NB4 (cell line): ENCODE data around the gene KRTAP5-2.
"Not testable (repeated sequence)": the region's sequence is repeated elsewhere in the genome, so short reads cannot be mapped to it uniquely, and the experiment has no call there.

Experiments used
- DNase-seq: peaks from one replicate; pipeline ENCODE4 v3.0.0; 2010; ENCODE audit warnings: low read depth
- H3K4me3 ChIP-seq: one replicate; pipeline ENCODE4 v1.5.1; 2011; ENCODE audit warnings: mild to moderate bottlenecking, low read depth, low read length, moderate library complexity
- CTCF ChIP-seq: IDR thresholded peaks from one replicate; pipeline ENCODE4 v1.5.1; 2012; ENCODE audit warnings: low read depth, low read length
- MAX ChIP-seq: IDR thresholded peaks from 2 replicates; pipeline ENCODE4 v1.6.1; 2011; ENCODE audit warnings: low read depth, low read length
- MYC ChIP-seq: IDR thresholded peaks from 2 replicates; pipeline ENCODE4 v1.6.1; 2011; ENCODE audit warnings: low read depth, low read length
- POLR2A ChIP-seq: IDR thresholded peaks from 2 replicates; pipeline ENCODE4 v1.6.1; 2011; ENCODE audit warnings: mild to moderate bottlenecking; ENCODE audit not compliant: insufficient read length; ENCODE audit errors: extremely low read depth

The KRTAP5-2 gene

GRCh38 chr11:1597994-1598380 is at the start of gene KRTAP5-2:
TSS of gene KRTAP5-2 (minus strand) at chr11:1598294. CDS start at chr11:1598250, 44 bp downstream.
- no peak within 1 kb of the TSS for H3K4me3 ChIP-seq
- TF ChIP-seq MYC = no peak
- no peak for TF ChIP-seq CTCF
- TF ChIP-seq POLR2A = no peak
- TF ChIP-seq MAX = no peak
- DNase-seq = no peak

- not testable (repeated sequence) for H3K4me3 ChIP-seq, DNase-seq
Observed at GRCh38 chr11:1646540-1646939, 48.4 kb upstream of the KRTAP5-2 start.

GRCh38 chr11:1645357-1645821 is 47.3 kb upstream of the KRTAP5-2 start:
- TF ChIP-seq MAX = no peak
- no peak for TF ChIP-seq POLR2A
- TF ChIP-seq MYC = no peak
- TF ChIP-seq CTCF = no peak
- DNase-seq = no peak
- H3K4me3 ChIP-seq = no peak overlapping the region

GRCh38 chr11:1644601-1645356 is 46.7 kb upstream of the KRTAP5-2 start:
- TF ChIP-seq MYC = no peak
- no peak for TF ChIP-seq POLR2A
- no peak for TF ChIP-seq CTCF
- TF ChIP-seq MAX = no peak
- DNase-seq = no peak

GRCh38 chr11:1643146-1643690 is 45.1 kb upstream of the KRTAP5-2 start:
- H3K4me3 ChIP-seq = no peak overlapping the region
- TF ChIP-seq CTCF (no peak), MYC (no peak), MAX (no peak), POLR2A (no peak)
- no peak for DNase-seq

More at GRCh38 chr11:1644601-1645356, 46.7 kb upstream of the KRTAP5-2 start:
- H3K4me3 ChIP-seq = no peak overlapping the region

- no peak overlapping the region for H3K4me3 ChIP-seq
- DNase-seq = no peak
- TF ChIP-seq CTCF (no peak), POLR2A (no peak), MYC (no peak), MAX (no peak)
Observed at GRCh38 chr11:1642288-1643145, 44.4 kb upstream of the KRTAP5-2 start.
